Type B pancreatic cell (in vitro differentiated cells): ENCODE measurements around the gene FADS2. TPM values are rescaled to one million over a fixed set of nuclear protein-coding genes. Genes with fewer than 3 reads are reported as not detected.

Experiments
- DNase-seq: peaks from one replicate; pipeline ENCODE4 v3.0.0; 2021; ENCODE audit warnings: mixed read lengths; ENCODE audit not compliant: unreplicated experiment; ENCODE audit errors: extremely low spot score
- H3K27ac Mint-ChIP-seq: 2 replicates; pipeline ENCODE4 v1.8.0; 2021; ENCODE audit warnings: mild to moderate bottlenecking, mixed read lengths
- H3K27me3 Mint-ChIP-seq: 2 replicates; pipeline ENCODE4 v1.8.0; 2021; ENCODE audit warnings: mixed read lengths
- H3K36me3 Mint-ChIP-seq: 2 replicates; pipeline ENCODE4 v1.8.0; 2021; ENCODE audit warnings: mixed read lengths
- H3K4me1 Mint-ChIP-seq: one replicate; pipeline ENCODE4 v1.8.0; 2021; ENCODE audit warnings: mixed read lengths; ENCODE audit not compliant: unreplicated experiment
- H3K4me3 Mint-ChIP-seq: 2 replicates; pipeline ENCODE4 v1.8.0; 2021; ENCODE audit warnings: mild to moderate bottlenecking, mixed read lengths
- H3K9me3 Mint-ChIP-seq: 2 replicates; pipeline ENCODE4 v1.8.0; 2021; ENCODE audit warnings: mixed read lengths
- microRNA-seq: library from miRNA; unstranded; fragments of <30 nt; microRNA quantifications from one replicate; pipeline ENCODE4, GENCODE V29; 2020
- total RNA-seq: library from RNA; stranded (reverse); gene quantifications from 2 replicates; pipeline ENCODE4 v1.2.1, GENCODE V29; 2021; ENCODE audit warnings: low replicate concordance
- TF ChIP-seq, protein P1 (sequence below): fragments of 200-600 bp; sonication (generic); conservative IDR thresholded peaks from 2 replicates; pipeline ENCODE4 v1.5.0; 2021; ENCODE audit warnings: antibody characterized with exemption, mild to moderate bottlenecking

The FADS2 gene
- total RNA-seq, 1 donor from 2014 or later, result 205 TPM

DNA sequence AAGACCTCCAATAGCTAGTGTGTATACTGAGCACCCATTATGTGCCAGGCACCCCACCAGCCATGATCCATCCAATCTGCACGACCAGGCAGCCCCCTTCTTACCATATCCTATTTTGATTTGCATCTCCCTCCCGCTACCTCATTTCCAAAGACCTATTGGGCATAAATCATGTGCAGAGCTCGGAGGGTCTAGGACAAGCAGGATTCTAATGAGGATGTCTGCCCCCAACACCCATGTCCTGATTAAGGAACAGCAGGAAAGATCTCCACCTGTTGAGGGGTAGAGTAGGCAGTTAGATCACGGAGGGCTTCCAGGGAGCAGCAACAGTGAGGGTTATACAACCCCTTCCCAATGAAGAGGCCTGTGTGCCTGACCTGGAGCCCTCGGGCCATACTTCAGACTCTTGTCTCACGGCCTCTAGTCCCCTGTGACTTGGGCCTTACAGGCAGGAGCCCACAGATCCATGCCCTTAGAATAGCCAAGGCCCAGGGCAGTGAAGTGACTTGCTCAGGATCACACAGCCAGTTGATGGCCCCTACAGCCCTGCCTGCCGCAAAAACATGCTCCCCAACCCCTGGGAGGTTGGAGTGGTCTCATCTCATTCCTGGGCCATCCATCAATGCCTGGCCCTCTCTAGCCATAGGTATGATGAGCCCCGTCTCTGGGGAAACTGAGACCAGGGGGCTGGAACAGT is 85.7 kb downstream of the FADS2 start:
- Mint-ChIP-seq H3K9me3 (no peaks in the 10 kb centered on the region), H3K4me1 (peaks cover 24% of the 10 kb centered on the region), H3K27ac (no peak overlapping the region), H3K27me3 (peaks cover 23% of the 10 kb centered on the region), H3K4me3 (no peak overlapping the region), H3K36me3 (no peaks in the 10 kb centered on the region)
- DNase-seq, result no peak
- TF ChIP-seq, protein P1, sequence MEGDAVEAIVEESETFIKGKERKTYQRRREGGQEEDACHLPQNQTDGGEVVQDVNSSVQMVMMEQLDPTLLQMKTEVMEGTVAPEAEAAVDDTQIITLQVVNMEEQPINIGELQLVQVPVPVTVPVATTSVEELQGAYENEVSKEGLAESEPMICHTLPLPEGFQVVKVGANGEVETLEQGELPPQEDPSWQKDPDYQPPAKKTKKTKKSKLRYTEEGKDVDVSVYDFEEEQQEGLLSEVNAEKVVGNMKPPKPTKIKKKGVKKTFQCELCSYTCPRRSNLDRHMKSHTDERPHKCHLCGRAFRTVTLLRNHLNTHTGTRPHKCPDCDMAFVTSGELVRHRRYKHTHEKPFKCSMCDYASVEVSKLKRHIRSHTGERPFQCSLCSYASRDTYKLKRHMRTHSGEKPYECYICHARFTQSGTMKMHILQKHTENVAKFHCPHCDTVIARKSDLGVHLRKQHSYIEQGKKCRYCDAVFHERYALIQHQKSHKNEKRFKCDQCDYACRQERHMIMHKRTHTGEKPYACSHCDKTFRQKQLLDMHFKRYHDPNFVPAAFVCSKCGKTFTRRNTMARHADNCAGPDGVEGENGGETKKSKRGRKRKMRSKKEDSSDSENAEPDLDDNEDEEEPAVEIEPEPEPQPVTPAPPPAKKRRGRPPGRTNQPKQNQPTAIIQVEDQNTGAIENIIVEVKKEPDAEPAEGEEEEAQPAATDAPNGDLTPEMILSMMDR, result no peak

DNA sequence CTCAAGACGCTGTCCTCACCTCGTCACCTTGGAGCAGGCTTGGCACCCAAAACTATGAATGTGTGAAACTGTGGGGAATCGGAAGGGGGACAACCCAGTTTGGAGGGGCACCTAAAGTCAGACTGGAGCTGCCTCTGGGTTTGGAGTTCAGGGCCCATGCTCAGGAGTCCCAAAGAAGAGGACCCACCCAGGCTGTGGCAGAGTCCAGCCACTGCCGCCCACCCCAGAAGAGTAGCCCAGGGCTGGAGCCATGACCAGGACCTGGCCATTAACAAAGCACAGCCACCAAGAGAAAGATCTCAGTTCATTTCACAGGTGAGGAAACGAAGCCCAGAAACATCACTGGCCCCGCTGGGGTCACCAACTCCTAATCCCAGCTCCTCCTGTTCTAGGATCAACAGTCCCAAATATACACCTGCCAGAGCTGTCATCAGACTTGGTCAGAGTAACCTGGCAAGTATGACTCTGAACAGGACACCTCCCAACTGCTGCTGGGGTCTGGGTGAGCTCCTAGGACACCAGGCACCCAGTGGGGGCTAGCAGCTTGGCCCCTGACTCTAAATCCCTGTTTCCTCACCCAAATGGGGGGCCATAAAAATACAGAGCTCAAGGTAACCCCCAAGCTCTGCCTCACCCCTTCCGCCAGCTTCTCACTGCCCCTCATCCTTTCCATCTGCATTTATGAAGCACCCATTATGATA is 86.5 kb downstream of the FADS2 start:
- no peak for DNase-seq
- peaks cover 28% of the 10 kb centered on the region for H3K4me1 Mint-ChIP-seq
- peaks cover 27% of the 10 kb centered on the region for H3K27me3 Mint-ChIP-seq
- TF ChIP-seq, protein P1, result no peak
- no peaks in the 10 kb centered on the region for H3K36me3 Mint-ChIP-seq
- H3K4me3 Mint-ChIP-seq, result peak overlapping the region; percentile 77
- no peak overlapping the region for H3K27ac Mint-ChIP-seq
- H3K9me3 Mint-ChIP-seq, result no peaks in the 10 kb centered on the region

DNA sequence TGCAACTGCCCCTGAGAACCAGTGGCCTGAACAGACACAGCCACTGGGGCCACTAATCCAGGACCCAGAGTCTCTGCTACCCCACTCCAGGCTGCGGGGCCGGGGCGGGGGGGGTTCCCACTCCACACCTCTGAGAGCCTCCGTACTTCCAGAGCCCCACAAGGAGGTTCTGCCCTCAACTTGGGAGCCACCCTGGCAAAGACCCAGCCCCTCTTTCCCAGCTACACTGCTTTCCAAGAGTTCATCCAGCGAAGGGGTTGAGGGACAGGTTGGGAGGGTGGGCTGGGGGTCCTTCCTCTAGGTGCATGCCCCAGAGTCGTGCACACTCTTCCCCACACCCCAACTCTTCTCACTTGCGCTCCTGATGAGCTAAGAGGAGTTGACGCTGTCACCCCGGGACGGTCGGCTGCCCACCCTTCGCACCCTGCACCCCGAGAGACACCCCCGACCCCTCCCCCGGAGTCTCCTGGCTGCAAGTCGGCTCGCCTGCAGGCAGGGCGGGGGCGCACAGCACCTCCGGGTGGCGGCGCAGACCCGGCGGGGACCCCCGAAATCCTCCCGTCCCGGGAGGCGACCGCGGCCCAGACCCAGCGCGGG is 88.7 kb downstream of the FADS2 start:
- TF ChIP-seq, protein P1, result no peak
- peaks cover 31% of the 10 kb centered on the region for H3K4me1 Mint-ChIP-seq
- no peak overlapping the region for H3K27ac Mint-ChIP-seq
- H3K36me3 Mint-ChIP-seq, result no peaks in the 10 kb centered on the region
- H3K27me3 Mint-ChIP-seq, result peaks cover 32% of the 10 kb centered on the region
- peak overlapping the region; percentile 79 for H3K4me3 Mint-ChIP-seq
- DNase-seq, result no peak
- H3K9me3 Mint-ChIP-seq, result no peaks in the 10 kb centered on the region

Small RNAs within 50 kb of the gene (microRNA-seq; reads per million reads assigned to microRNA genes)
- gene MIR6746, result not detected

Other genes starting within 250 kb of the FADS2 start
- 26.5 and 37.5 TPM in 2 replicates for gene SYT7, start 247.2 kb upstream of the FADS2 start, total RNA-seq
- gene DAGLA, start 147.9 kb upstream of the FADS2 start, total RNA-seq, result 5.5 and 7.8 TPM in 2 replicates
- 29.6 and 62.1 TPM in 2 replicates for gene MYRF, start 75.7 kb upstream of the FADS2 start, total RNA-seq
- gene TMEM258, start 35.7 kb upstream of the FADS2 start, total RNA-seq, result 158 and 162 TPM in 2 replicates
- 27.7 and 44.6 TPM in 2 replicates for gene FEN1, start 35.4 kb upstream of the FADS2 start, total RNA-seq
- gene FADS1, start 11.3 kb upstream of the FADS2 start, total RNA-seq, result 34.2 and 90.0 TPM in 2 replicates
- 4.4 and 10.0 TPM in 2 replicates for gene FADS3, start 63.2 kb downstream of the FADS2 start, total RNA-seq
- 2.1 and 16.6 TPM in 2 replicates for gene RAB3IL1, start 89.3 kb downstream of the FADS2 start, total RNA-seq
- 0.14 and 0.31 TPM in 2 replicates for gene BEST1, start 122.1 kb downstream of the FADS2 start, total RNA-seq
- gene FTH1, start 139.3 kb downstream of the FADS2 start, total RNA-seq, result 1,346 and 2,108 TPM in 2 replicates